ENCODE measurements around the gene OR51A7.

DNA sequence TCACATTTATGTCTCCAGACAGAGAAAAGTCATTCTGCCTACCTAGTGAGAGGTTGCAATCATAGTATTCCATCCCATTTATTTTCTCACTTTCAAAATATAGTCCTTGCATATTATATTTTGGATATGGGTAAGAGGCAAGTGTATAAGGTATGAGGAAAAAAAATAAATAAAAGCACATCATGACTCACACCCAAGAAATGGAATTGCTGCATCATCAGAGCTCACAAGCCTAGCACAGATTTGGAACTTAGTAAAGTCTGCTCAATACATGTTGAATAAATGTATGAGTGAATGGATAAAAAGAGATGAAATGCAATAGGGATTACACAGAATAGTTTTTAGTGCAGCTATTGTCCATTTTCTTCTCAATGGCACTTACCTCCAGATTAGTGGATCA lies 23.0 kb downstream of the OR51A7 start:
- TF ChIP-seq, protein P1, sequence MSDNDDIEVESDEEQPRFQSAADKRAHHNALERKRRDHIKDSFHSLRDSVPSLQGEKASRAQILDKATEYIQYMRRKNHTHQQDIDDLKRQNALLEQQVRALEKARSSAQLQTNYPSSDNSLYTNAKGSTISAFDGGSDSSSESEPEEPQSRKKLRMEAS (IDR thresholded peaks at IDR 0.05), result no peak
- no peak for TF ChIP-seq TCF12 (IDR thresholded peaks at IDR 0.05; ENCODE audit: low read depth)
- no peak for TF ChIP-seq EP300 (IDR thresholded peaks at IDR 0.05; ENCODE audit: borderline replicate concordance)
- no peak for TF ChIP-seq RAD21 (IDR thresholded peaks at IDR 0.05; ENCODE audit: low read depth)
- no peak for TF ChIP-seq CREB1 (IDR thresholded peaks at IDR 0.05; ENCODE audit: low read depth)
- TF ChIP-seq, protein P2, sequence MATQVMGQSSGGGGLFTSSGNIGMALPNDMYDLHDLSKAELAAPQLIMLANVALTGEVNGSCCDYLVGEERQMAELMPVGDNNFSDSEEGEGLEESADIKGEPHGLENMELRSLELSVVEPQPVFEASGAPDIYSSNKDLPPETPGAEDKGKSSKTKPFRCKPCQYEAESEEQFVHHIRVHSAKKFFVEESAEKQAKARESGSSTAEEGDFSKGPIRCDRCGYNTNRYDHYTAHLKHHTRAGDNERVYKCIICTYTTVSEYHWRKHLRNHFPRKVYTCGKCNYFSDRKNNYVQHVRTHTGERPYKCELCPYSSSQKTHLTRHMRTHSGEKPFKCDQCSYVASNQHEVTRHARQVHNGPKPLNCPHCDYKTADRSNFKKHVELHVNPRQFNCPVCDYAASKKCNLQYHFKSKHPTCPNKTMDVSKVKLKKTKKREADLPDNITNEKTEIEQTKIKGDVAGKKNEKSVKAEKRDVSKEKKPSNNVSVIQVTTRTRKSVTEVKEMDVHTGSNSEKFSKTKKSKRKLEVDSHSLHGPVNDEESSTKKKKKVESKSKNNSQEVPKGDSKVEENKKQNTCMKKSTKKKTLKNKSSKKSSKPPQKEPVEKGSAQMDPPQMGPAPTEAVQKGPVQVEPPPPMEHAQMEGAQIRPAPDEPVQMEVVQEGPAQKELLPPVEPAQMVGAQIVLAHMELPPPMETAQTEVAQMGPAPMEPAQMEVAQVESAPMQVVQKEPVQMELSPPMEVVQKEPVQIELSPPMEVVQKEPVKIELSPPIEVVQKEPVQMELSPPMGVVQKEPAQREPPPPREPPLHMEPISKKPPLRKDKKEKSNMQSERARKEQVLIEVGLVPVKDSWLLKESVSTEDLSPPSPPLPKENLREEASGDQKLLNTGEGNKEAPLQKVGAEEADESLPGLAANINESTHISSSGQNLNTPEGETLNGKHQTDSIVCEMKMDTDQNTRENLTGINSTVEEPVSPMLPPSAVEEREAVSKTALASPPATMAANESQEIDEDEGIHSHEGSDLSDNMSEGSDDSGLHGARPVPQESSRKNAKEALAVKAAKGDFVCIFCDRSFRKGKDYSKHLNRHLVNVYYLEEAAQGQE (IDR thresholded peaks at IDR 0.05; ENCODE audit: low read depth), result no peak

Measured in Ishikawa (cell line).